Measurements from ENCODE around the gene CGB2.

GRCh38 chr19:49064029-49064629, 32.4 kb downstream of the CGB2 start:
- TF ChIP-seq CTCF (IDR thresholded peaks at IDR 0.05) (no peak), POLR2A (IDR thresholded peaks at IDR 0.05) (no peak)
